Esophagus squamous epithelium (tissue), 5 donors: ENCODE data around the gene IL16. TPM values are rescaled to one million over a fixed set of nuclear protein-coding genes. Genes with fewer than 3 reads are reported as not detected.
"Not testable (repeated sequence)": the region's sequence is repeated elsewhere in the genome, so short reads cannot be mapped to it uniquely, and the experiment has no call there.

Experiments used
- DNase-seq: peaks from one replicate; lab custom pipeline; 2025; lab: John Stamatoyannopoulos, UW
- H3K27ac ChIP-seq, 4 donors: fragments of 200-600 bp; sonication (generic); one replicate each; pipeline ENCODE4 v1.5.1; 2016 to 2019; ENCODE audit warnings: mild to moderate bottlenecking in 1 of 4
- H3K27me3 ChIP-seq, 4 donors: fragments of 200-600 bp; sonication (generic); 1 replicate in 3 of 4; 2 replicates in 1 of 4; pipeline versions ENCODE4 v1.5.1 to v1.6.0; 2017 to 2021; ENCODE audit warnings: antibody characterized with exemption in 1 of 4
- H3K36me3 ChIP-seq, 3 donors: fragments of 200-600 bp; sonication (generic); one replicate each; pipeline ENCODE4 v1.5.1; 2016 to 2019
- H3K4me1 ChIP-seq, 3 donors: fragments of 200-600 bp; sonication (generic); one replicate each; pipeline ENCODE4 v1.5.1; 2017 to 2019
- H3K4me3 ChIP-seq, 4 donors: fragments of 200-600 bp; sonication (generic); 1 replicate in 3 of 4; 2 replicates in 1 of 4; pipeline ENCODE4 v1.5.1; 2016 to 2019; ENCODE audit warnings: mild to moderate bottlenecking in 2 of 4, moderate library complexity in 1 of 4
- H3K9me3 ChIP-seq, 3 donors: fragments of 200-600 bp; sonication (generic); one replicate each; pipeline ENCODE4 v1.5.1; 2016 to 2019
- POLR2A ChIP-seq, 4 donors: fragments of 450-650 bp; IDR thresholded peaks; one replicate each; pipeline ENCODE4 v1.6.1; 2017; ENCODE audit warnings: antibody characterized with exemption in 4 of 4, mild to moderate bottlenecking in 4 of 4, moderate library complexity in 3 of 4
- WGBS, 2 donors: methylation state at CpG; one replicate each; pipeline ENCODE4 v1.1.5; 2018; 5-methylcytosine and 5-hydroxymethylcytosine counted together
- intact Hi-C: fragments of 100-400 bp; cut with DNase I; formaldehyde crosslinking; loops from one replicate; pipeline ENCODE4 v1.15.0; 2022
- total RNA-seq, 4 donors: library from RNA; depleted of rRNA; stranded (reverse); fragments of >200 nt; gene quantifications; one replicate each; pipeline ENCODE4 v1.1.0, GENCODE V29; 2016
- TF ChIP-seq, protein P1 (sequence below), 6 experiments: fragments of 450-650 bp in 4 of 6; fragments of 200-600 bp in 2 of 6; sonication (generic) in 2 of 6; IDR thresholded peaks; one replicate each; pipeline ENCODE4 v1.5.1; 2016 to 2019; ENCODE audit warnings: antibody characterized with exemption in 6 of 6, mild to moderate bottlenecking in 4 of 6, moderate library complexity in 4 of 6
- donor health status: DM: yes; HTN: yes; CAD: no.

IL16 gene
- total RNA-seq, 4 donors from 2014 or later: 2.3 to 20.0 (median 4.6) TPM

DNA sequence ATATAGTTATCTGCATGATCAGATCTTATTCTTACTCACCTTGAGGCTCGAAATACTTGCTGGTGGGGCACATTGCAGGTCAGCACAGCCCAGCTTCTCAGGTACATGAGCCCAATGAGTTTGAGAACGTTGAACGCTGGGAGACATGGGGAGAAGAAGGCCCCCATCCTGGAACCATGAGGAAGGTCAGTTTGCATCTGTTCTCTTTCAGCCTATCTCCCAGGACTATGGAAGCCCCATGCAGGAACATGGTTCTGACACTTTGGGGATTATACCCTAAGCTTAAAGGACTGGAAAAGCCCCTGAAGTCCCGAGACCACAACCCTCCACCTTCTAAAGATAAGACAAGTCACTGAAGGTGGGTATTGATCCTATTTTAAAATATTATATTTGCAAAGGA lies 144.7 kb downstream of the IL16 start:
- TF ChIP-seq POLR2A (IDR thresholded peaks at IDR 0.05): no peak
- TF ChIP-seq, protein P1, sequence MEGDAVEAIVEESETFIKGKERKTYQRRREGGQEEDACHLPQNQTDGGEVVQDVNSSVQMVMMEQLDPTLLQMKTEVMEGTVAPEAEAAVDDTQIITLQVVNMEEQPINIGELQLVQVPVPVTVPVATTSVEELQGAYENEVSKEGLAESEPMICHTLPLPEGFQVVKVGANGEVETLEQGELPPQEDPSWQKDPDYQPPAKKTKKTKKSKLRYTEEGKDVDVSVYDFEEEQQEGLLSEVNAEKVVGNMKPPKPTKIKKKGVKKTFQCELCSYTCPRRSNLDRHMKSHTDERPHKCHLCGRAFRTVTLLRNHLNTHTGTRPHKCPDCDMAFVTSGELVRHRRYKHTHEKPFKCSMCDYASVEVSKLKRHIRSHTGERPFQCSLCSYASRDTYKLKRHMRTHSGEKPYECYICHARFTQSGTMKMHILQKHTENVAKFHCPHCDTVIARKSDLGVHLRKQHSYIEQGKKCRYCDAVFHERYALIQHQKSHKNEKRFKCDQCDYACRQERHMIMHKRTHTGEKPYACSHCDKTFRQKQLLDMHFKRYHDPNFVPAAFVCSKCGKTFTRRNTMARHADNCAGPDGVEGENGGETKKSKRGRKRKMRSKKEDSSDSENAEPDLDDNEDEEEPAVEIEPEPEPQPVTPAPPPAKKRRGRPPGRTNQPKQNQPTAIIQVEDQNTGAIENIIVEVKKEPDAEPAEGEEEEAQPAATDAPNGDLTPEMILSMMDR (IDR thresholded peaks at IDR 0.05): no peak
- Histone ChIP-seq H3K9me3 (no peaks in the 10 kb centered on the region), H3K4me3 (no peak overlapping the region), H3K36me3 (no peaks in the 10 kb centered on the region), H3K27ac (no peak overlapping the region), H3K4me1 (peaks cover 0 to 18% (median 0%) of the 10 kb centered on the region in 3 donors), H3K27me3 (peaks cover 0 to 12% (median 0%) of the 10 kb centered on the region in 4 donors)
- WGBS, 2 donors: 81 to 95% methylated on average over 4 of the region's 4 CpGs
- intact Hi-C loops: no loop called here
- no peak for DNase-seq

DNA sequence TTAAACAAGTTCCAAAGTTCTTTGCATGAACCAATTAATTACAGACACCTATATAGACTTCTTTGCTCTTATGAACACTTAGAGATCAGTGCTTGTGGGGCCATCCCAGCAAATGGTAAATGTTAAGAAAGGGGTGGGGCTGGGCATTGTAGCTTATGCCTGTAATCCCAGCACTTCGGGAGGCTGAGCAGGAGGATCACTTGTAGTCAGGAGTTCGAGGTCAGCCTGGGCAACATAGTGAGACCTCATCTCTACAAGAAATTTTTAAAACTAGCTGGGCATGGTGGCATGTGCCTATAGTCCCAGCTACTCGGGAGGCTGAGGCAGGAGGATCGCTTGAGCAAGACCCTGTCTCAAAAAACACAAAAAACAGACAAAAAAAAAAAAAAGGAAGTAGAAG lies 146.7 kb downstream of the IL16 start:
- WGBS, 2 donors: 83 to 97% methylated on average over 4 of the region's 4 CpGs
- peaks cover 0 to 6% (median 0%) of the 10 kb centered on the region in 3 donors for H3K4me1 ChIP-seq
- TF ChIP-seq, protein P1 (IDR thresholded peaks at IDR 0.05): no peak
- no peak for TF ChIP-seq POLR2A (IDR thresholded peaks at IDR 0.05)
- H3K9me3 ChIP-seq: no peaks in the 10 kb centered on the region
- H3K27me3 ChIP-seq: peaks cover 0 to 16% (median 0%) of the 10 kb centered on the region in 4 donors
- H3K36me3 ChIP-seq: no peaks in the 10 kb centered on the region
- intact Hi-C loops: no loop called here
- no peak overlapping the region for H3K4me3 ChIP-seq
- no peak for DNase-seq
- no peak overlapping the region for H3K27ac ChIP-seq

DNA sequence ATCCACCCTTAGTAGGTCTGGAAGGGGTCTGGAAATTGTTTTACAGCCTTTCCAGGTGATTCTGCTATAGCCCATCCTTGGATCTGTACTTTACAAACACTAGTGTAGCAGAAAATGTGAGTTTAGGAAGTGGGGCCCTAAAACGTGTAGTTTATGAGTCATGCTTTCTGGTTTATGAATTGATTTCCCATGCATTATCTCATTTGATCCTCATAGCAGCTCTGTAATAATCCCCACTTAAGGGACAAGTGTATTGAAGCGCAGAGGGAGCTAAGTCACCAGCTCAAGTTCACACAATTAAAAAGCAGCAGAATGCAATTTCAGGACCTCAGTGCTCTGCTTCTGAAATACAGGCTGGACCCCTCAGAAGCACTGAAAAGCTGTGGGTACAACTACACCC lies 149.9 kb downstream of the IL16 start:
- Histone ChIP-seq H3K4me3 (no peak overlapping the region), H3K27me3 (peaks cover 0 to 18% (median 0%) of the 10 kb centered on the region in 4 donors), H3K27ac (no peak overlapping the region), H3K9me3 (no peaks in the 10 kb centered on the region), H3K36me3 (no peaks in the 10 kb centered on the region), H3K4me1 (no peaks in the 10 kb centered on the region)
- TF ChIP-seq POLR2A (IDR thresholded peaks at IDR 0.05): no peak
- TF ChIP-seq, protein P1 (IDR thresholded peaks at IDR 0.05): no peak
- intact Hi-C loops: no loop called here
- WGBS, 2 donors: 29 to 63% methylated on average over 2 of the region's 2 CpGs
- no peak for DNase-seq

DNA sequence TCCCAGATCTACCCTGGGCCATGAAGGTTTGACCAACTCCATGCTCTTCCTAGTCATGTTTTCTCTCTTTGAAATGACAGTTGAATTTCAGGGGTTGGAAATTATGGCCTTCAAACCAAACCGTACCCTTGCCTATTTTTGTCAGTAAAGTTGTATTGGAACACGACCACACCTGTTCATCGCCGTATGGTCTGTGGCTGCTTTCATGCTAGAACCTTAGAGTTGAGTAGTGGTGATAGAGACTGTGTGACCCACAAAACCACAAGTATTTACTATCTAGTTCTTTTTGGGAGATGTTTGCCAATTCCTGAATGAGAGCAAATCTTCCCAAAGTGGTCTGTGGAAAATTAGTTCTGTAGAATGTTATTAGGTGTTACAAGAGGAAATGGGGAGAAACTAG lies 151.2 kb downstream of the IL16 start:
- intact Hi-C loops: no loop called here
- DNase-seq: no peak
- no peak for TF ChIP-seq POLR2A (IDR thresholded peaks at IDR 0.05)
- TF ChIP-seq, protein P1 (IDR thresholded peaks at IDR 0.05): no peak

DNA sequence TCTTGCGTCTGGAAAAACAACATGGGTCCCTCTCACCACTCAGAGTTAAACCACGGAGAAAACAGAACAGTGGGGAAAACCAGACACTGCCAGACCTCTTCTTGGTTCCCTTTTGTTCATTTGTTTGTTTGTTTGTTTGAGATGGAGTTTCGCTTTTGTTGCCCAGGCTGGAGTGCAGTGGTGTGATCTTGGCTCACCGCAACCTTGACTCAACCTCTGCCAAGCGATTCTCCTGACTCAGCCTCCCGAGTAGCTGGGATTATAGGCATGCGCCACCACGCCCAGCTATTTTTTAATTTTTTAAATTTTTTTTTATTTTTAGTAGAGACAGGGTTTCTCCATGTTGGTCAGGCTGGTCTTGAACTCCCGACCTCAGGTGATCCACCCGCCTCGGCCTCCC lies 152.0 kb downstream of the IL16 start:
- H3K4me3 ChIP-seq, H3K4me1 ChIP-seq, DNase-seq, H3K27ac ChIP-seq, H3K9me3 ChIP-seq, H3K36me3 ChIP-seq, intact Hi-C loops: not testable (repeated sequence)
- peaks cover 0 to 18% (median 0%) of the 10 kb centered on the region in 4 donors for H3K27me3 ChIP-seq
- 70 to 75% methylated on average over 11 of the region's 11 CpGs for WGBS, 2 donors

More for the DNA sequence above, 151.2 kb downstream of the IL16 start:
- H3K4me1 ChIP-seq: no peaks in the 10 kb centered on the region
- peaks cover 0 to 18% (median 0%) of the 10 kb centered on the region in 4 donors for H3K27me3 ChIP-seq
- no peaks in the 10 kb centered on the region for H3K36me3 ChIP-seq
- no peak overlapping the region for H3K27ac ChIP-seq
- H3K4me3 ChIP-seq: no peak overlapping the region
- WGBS, 2 donors: 86% methylated on average over 4 of the region's 4 CpGs
- H3K9me3 ChIP-seq: no peaks in the 10 kb centered on the region

DNA sequence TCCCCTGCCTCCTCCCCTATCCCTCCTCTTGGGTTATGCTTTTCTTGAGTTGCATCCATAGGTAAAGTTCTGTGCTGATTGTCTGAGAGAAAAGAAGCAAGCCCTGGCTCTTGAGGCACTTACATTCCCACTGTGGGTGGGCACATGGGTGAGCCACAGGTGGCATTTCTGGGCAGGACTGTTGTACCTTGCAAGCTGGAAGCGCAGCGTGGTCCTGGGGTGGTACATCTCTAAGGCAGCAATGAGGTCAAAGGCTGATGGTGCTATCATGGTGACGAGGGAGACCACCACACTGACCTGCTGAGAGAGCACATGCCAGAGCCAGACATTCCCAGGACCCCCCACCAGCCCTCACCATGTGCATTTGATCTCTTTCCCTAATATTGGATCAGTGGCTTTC lies 152.6 kb downstream of the IL16 start:
- no peaks in the 10 kb centered on the region for H3K4me1 ChIP-seq
- H3K27me3 ChIP-seq: peaks cover 0 to 18% (median 0%) of the 10 kb centered on the region in 4 donors
- TF ChIP-seq, protein P1 (IDR thresholded peaks at IDR 0.05): no peak
- no peak for TF ChIP-seq POLR2A (IDR thresholded peaks at IDR 0.05)
- no peak overlapping the region for H3K4me3 ChIP-seq
- H3K9me3 ChIP-seq: no peaks in the 10 kb centered on the region
- WGBS, 2 donors: 89 to 100% methylated on average over 1 to 3 of the region's 3 CpGs
- H3K27ac ChIP-seq: no peak overlapping the region
- intact Hi-C loops: no loop called here
- DNase-seq: no peak
- H3K36me3 ChIP-seq: no peaks in the 10 kb centered on the region
